Right atrium auricular region (tissue), 2 donors: ENCODE data around the gene PRDM10. TPM values are rescaled to one million over a fixed set of nuclear protein-coding genes. Genes with fewer than 3 reads are reported as not detected.
"Not testable (repeated sequence)": the region's sequence is repeated elsewhere in the genome, so short reads cannot be mapped to it uniquely, and the experiment has no call there.

Source experiments
- DNase-seq: peaks from one replicate; pipeline ENCODE4 v3.0.0-alpha.2; 2019; ENCODE audit warnings: low spot score
- H3K27ac ChIP-seq, 2 donors: fragments of 200-600 bp; sonication (generic); 1 replicate in 1 of 2; 2 replicates in 1 of 2; pipeline ENCODE4 v1.5.1; 2016 to 2019
- H3K27me3 ChIP-seq, 2 donors: fragments of 200-600 bp; sonication (generic); one replicate each; pipeline versions ENCODE4 v1.5.1 to v1.6.0; 2017 to 2019
- H3K36me3 ChIP-seq: fragments of 200-600 bp; sonication (generic); one replicate; pipeline ENCODE4 v1.5.1; 2016
- H3K4me1 ChIP-seq, 2 donors: fragments of 200-600 bp; sonication (generic); one replicate each; pipeline versions ENCODE4 v1.5.1 to v1.6.0; 2017 to 2019
- H3K4me3 ChIP-seq, 2 donors: fragments of 200-600 bp; sonication (generic); 1 replicate in 1 of 2; 2 replicates in 1 of 2; pipeline ENCODE4 v1.5.1; 2017 to 2019; ENCODE audit warnings: mild to moderate bottlenecking in 1 of 2, moderate library complexity in 1 of 2
- H3K9me3 ChIP-seq, 2 donors: fragments of 200-600 bp; sonication (generic); one replicate each; pipeline ENCODE4 v1.5.1; 2019
- CTCF ChIP-seq, 2 donors: fragments of 200-600 bp; sonication (generic); IDR thresholded peaks; one replicate each; pipeline ENCODE4 v1.5.1; 2019; ENCODE audit warnings: antibody characterized with exemption in 2 of 2
- total RNA-seq, 2 donors: library from RNA; depleted of rRNA; stranded (reverse); fragments of >200 nt; gene quantifications; one replicate each; pipeline ENCODE4 v1.1.0, GENCODE V29; 2016

Gene PRDM10
- total RNA-seq, 2 donors from 2014 or later = 4.3 TPM

GRCh38 chr11:129973809-129974208 is 28.8 kb downstream of the PRDM10 start:
- H3K4me1 ChIP-seq = no peaks in the 10 kb centered on the region
- TF ChIP-seq CTCF (IDR thresholded peaks at IDR 0.05) = no peak
- no peaks in the 10 kb centered on the region for H3K9me3 ChIP-seq
- no peaks in the 10 kb centered on the region for H3K36me3 ChIP-seq
- H3K4me3 ChIP-seq = no peak overlapping the region
- peak overlapping the region in 1 of 2 donors; percentile 9 for H3K27ac ChIP-seq
- DNase-seq = no peak
- no peaks in the 10 kb centered on the region for H3K27me3 ChIP-seq

- H3K27ac ChIP-seq = no peak overlapping the region
- no peaks in the 10 kb centered on the region for H3K36me3 ChIP-seq
- H3K4me1 ChIP-seq = no peaks in the 10 kb centered on the region
- TF ChIP-seq CTCF (IDR thresholded peaks at IDR 0.05) = no peak
- H3K4me3 ChIP-seq = no peak overlapping the region
- no peaks in the 10 kb centered on the region for H3K27me3 ChIP-seq
- no peak for DNase-seq
- H3K9me3 ChIP-seq = no peaks in the 10 kb centered on the region
These were observed 29.6 kb downstream of the PRDM10 start for GRCh38 chr11:129973068-129973467.

GRCh38 chr11:129972611-129973010 is 30.0 kb downstream of the PRDM10 start:
- H3K4me1 ChIP-seq = no peaks in the 10 kb centered on the region
- no peak overlapping the region for H3K27ac ChIP-seq

GRCh38 chr11:129971856-129972255 is 30.8 kb downstream of the PRDM10 start:
- not testable (repeated sequence) for H3K4me1 ChIP-seq, H3K4me3 ChIP-seq, H3K9me3 ChIP-seq, H3K27me3 ChIP-seq, H3K27ac ChIP-seq, DNase-seq, H3K36me3 ChIP-seq

More at GRCh38 chr11:129972611-129973010, 30.0 kb downstream of the PRDM10 start:
- Histone ChIP-seq H3K27me3 (no peaks in the 10 kb centered on the region), H3K4me3 (no peak overlapping the region), H3K36me3 (no peaks in the 10 kb centered on the region), H3K9me3 (no peaks in the 10 kb centered on the region)
- TF ChIP-seq CTCF (IDR thresholded peaks at IDR 0.05) = no peak
- no peak for DNase-seq

- H3K4me1 ChIP-seq = no peaks in the 10 kb centered on the region
- no peaks in the 10 kb centered on the region for H3K27me3 ChIP-seq
- TF ChIP-seq CTCF (IDR thresholded peaks at IDR 0.05) = no peak
- H3K27ac ChIP-seq = no peak overlapping the region
- H3K36me3 ChIP-seq = no peaks in the 10 kb centered on the region
- no peaks in the 10 kb centered on the region for H3K9me3 ChIP-seq
- H3K4me3 ChIP-seq = no peak overlapping the region
- no peak for DNase-seq
These were observed 32.7 kb downstream of the PRDM10 start for GRCh38 chr11:129969920-129970319.

- H3K36me3 ChIP-seq = no peaks in the 10 kb centered on the region
- TF ChIP-seq CTCF (IDR thresholded peaks at IDR 0.05) = no peak
- H3K4me3 ChIP-seq = no peak overlapping the region
- no peaks in the 10 kb centered on the region for H3K9me3 ChIP-seq
- no peak for DNase-seq
- no peaks in the 10 kb centered on the region for H3K27me3 ChIP-seq
- no peaks in the 10 kb centered on the region for H3K4me1 ChIP-seq
- H3K27ac ChIP-seq = no peak overlapping the region
These were observed 33.8 kb downstream of the PRDM10 start for GRCh38 chr11:129968591-129969419.
